IMR-90 (cell line): ENCODE measurements around the gene HIVEP3. TPM values are rescaled to one million over a fixed set of nuclear protein-coding genes. Genes with fewer than 3 reads are reported as not detected.

Experiments used
- ATAC-seq: fragments of 200-7000 bp; cut with Tn5 transposase; 2 replicates; pipeline ENCODE4 v1.9.1; 2020; ENCODE audit warnings: low read depth, mild to moderate bottlenecking, moderate library complexity
- BruUV-seq: library from RNA; stranded (reverse); fragments of 400-500 nt; replicated peaks from 2 replicates; lab custom pipeline; 2021; lab: Mats Ljungman, UMichigan
- CTCF ChIA-PET: fragments of 300-600 bp; formaldehyde crosslinking; extraction: SDS; loops from one replicate; lab custom pipeline; 2021; ENCODE audit warnings: antibody characterized with exemption; lab: Yijun Ruan, JAX
- POLR2A ChIA-PET: fragments of 300-600 bp; sonication (Branson Sonifier 250); formaldehyde crosslinking; loops from one replicate; lab custom pipeline; 2022; ENCODE audit warnings: antibody characterized with exemption; ENCODE audit not compliant: unreplicated experiment; lab: Charles Lee
- DNase-seq: peaks from one replicate; pipeline ENCODE4 v3.0.0; 2013
- H2AFZ ChIP-seq: replicated peaks from 2 replicates; pipeline ENCODE3; 2013; ENCODE audit warnings: low read length, mild to moderate bottlenecking; ENCODE audit not compliant: poor library complexity
- H2AK5ac ChIP-seq: 2 replicates; pipeline ENCODE4 v1.6.1; 2013; ENCODE audit warnings: low read depth, low read length, inconsistent platforms
- H2AK9ac ChIP-seq: replicated peaks from 2 replicates; pipeline ENCODE3; 2013; ENCODE audit warnings: mild to moderate bottlenecking, low read depth, low read length, moderate library complexity; ENCODE audit not compliant: poor library complexity
- H2BK120ac ChIP-seq: 2 replicates; pipeline ENCODE4 v1.6.1; 2013; ENCODE audit warnings: low read depth, low read length, inconsistent platforms
- H2BK15ac ChIP-seq: 3 replicates; pipeline ENCODE4 v1.6.1; 2013; ENCODE audit warnings: low read depth, low read length, inconsistent platforms
- H2BK20ac ChIP-seq: 2 replicates; pipeline ENCODE4 v1.6.1; 2013; ENCODE audit warnings: low read depth, mild to moderate bottlenecking, inconsistent platforms, low read length, moderate library complexity
- H2BK5ac ChIP-seq: 2 replicates; pipeline ENCODE4 v1.6.1; 2013; ENCODE audit warnings: mild to moderate bottlenecking, low read depth, low read length, inconsistent platforms; ENCODE audit not compliant: poor library complexity, severe bottlenecking
- H3K14ac ChIP-seq: replicated peaks from 2 replicates; pipeline ENCODE4 v1.6.1; 2013; ENCODE audit warnings: low read depth, low read length, inconsistent platforms
- H3K18ac ChIP-seq: 2 replicates; pipeline ENCODE4 v1.6.1; 2013; ENCODE audit warnings: low read depth, low read length, control low read depth
- H3K23ac ChIP-seq: 2 replicates; pipeline ENCODE4 v1.6.1; 2013; ENCODE audit warnings: low read depth, low read length, inconsistent platforms
- H3K27ac ChIP-seq: 2 replicates; pipeline ENCODE4 v1.5.1; 2013; ENCODE audit warnings: mild to moderate bottlenecking, control low read depth, low read length; ENCODE audit not compliant: insufficient read depth
- H3K27me3 ChIP-seq: 2 replicates; pipeline ENCODE4 v1.6.1; 2013; ENCODE audit warnings: low read length; ENCODE audit not compliant: control insufficient read depth, insufficient read depth
- H3K36me3 ChIP-seq: 2 replicates; pipeline ENCODE4 v1.6.1; 2013; ENCODE audit warnings: low read length, mixed read lengths; ENCODE audit not compliant: control insufficient read depth, insufficient read depth
- H3K4ac ChIP-seq: 2 replicates; pipeline ENCODE4 v1.6.1; 2013; ENCODE audit warnings: low read depth, low read length, inconsistent platforms
- H3K4me1 ChIP-seq: 2 replicates; pipeline ENCODE4 v1.6.1; 2013; ENCODE audit warnings: low read length, mixed read lengths; ENCODE audit not compliant: control insufficient read depth, insufficient read depth
- H3K4me2 ChIP-seq: 2 replicates; pipeline ENCODE4 v1.6.1; 2013; ENCODE audit warnings: low read depth, mild to moderate bottlenecking, control low read depth, low read length, moderate library complexity
- H3K4me3 ChIP-seq: 2 replicates; pipeline ENCODE4 v1.5.1; 2013; ENCODE audit warnings: low read depth, mild to moderate bottlenecking, control low read depth, low read length, moderate library complexity; ENCODE audit not compliant: insufficient read depth
- H3K56ac ChIP-seq: 2 replicates; pipeline ENCODE4 v1.6.1; 2013; ENCODE audit warnings: low read length, inconsistent platforms; ENCODE audit not compliant: insufficient read depth; ENCODE audit errors: extremely low read depth
- H3K79me1 ChIP-seq, 2 experiments: 2 replicates each; pipeline ENCODE4 v1.6.1; 2013; ENCODE audit warnings: low read length in 2 of 2, inconsistent platforms in 1 of 2, low read depth in 1 of 2
- H3K9ac ChIP-seq: 2 replicates; pipeline ENCODE4 v1.6.1; 2013; ENCODE audit warnings: low read depth, low read length, control low read depth
- H3K9me1 ChIP-seq: 2 replicates; pipeline ENCODE4 v1.6.1; 2013; ENCODE audit warnings: low read length, inconsistent platforms; ENCODE audit not compliant: insufficient read depth
- H3K9me3 ChIP-seq: 2 replicates; pipeline ENCODE4 v1.6.1; 2013; ENCODE audit warnings: low read length; ENCODE audit not compliant: control insufficient read depth, insufficient read depth
- H4K20me1 ChIP-seq: 2 replicates; pipeline ENCODE4 v1.6.1; 2013; ENCODE audit warnings: low read length, inconsistent platforms; ENCODE audit not compliant: insufficient read depth
- H4K5ac ChIP-seq: 2 replicates; pipeline ENCODE4 v1.6.1; 2013; ENCODE audit warnings: mild to moderate bottlenecking, low read depth, low read length, control low read depth
- H4K8ac ChIP-seq, 2 experiments: 2 replicates each; pipeline ENCODE4 v1.6.1; 2013; ENCODE audit warnings: low read depth in 2 of 2, low read length in 2 of 2, control low read depth in 1 of 2, inconsistent platforms in 1 of 2
- H4K91ac ChIP-seq: 2 replicates; pipeline ENCODE4 v1.6.1; 2013; ENCODE audit warnings: low read depth, low read length, inconsistent platforms; ENCODE audit not compliant: insufficient read depth
- BHLHE40 ChIP-seq: fragments of 150-350 bp; IDR thresholded peaks from 2 replicates; pipeline ENCODE4 v1.6.1; 2016; ENCODE audit warnings: mild to moderate bottlenecking, low read depth, low read length
- CEBPB ChIP-seq: IDR thresholded peaks from 2 replicates; pipeline ENCODE4 v1.6.1; 2012; ENCODE audit warnings: low read depth, low read length, improper control_type of control experiment
- ELK1 ChIP-seq: fragments of 150-350 bp; IDR thresholded peaks from 2 replicates; pipeline ENCODE4 v1.6.1; 2016; ENCODE audit warnings: low read depth, mild to moderate bottlenecking, low read length, moderate library complexity, borderline replicate concordance
- FOS ChIP-seq: fragments of 150-350 bp; IDR thresholded peaks from 2 replicates; pipeline ENCODE4 v1.6.1; 2016; ENCODE audit warnings: low read depth, low read length
- MAFK ChIP-seq: IDR thresholded peaks from 2 replicates; pipeline ENCODE4 v1.6.1; 2012; ENCODE audit warnings: low read depth, low read length, improper control_type of control experiment
- MXI1 ChIP-seq: IDR thresholded peaks from 2 replicates; pipeline ENCODE4 v1.6.1; 2012; ENCODE audit warnings: low read depth, mild to moderate bottlenecking, low read length, moderate library complexity, borderline replicate concordance
- NFE2L2 ChIP-seq: fragments of 150-350 bp; IDR thresholded peaks from 2 replicates; pipeline ENCODE4 v1.6.1; 2016; ENCODE audit warnings: low read depth, mild to moderate bottlenecking, low read length
- POLR2A ChIP-seq: IDR thresholded peaks from 2 replicates; pipeline ENCODE4 v1.6.1; 2012; ENCODE audit warnings: mild to moderate bottlenecking, low read depth, low read length
- RCOR1 ChIP-seq: IDR thresholded peaks from 2 replicates; pipeline ENCODE4 v1.6.1; 2012; ENCODE audit warnings: mild to moderate bottlenecking, low read length, improper control_type of control experiment; ENCODE audit not compliant: insufficient replicate concordance
- SMC3 ChIP-seq: fragments of 150-350 bp; IDR thresholded peaks from 2 replicates; pipeline ENCODE4 v1.6.1; 2016; ENCODE audit warnings: low read depth, mild to moderate bottlenecking, antibody characterized with exemption, low read length, moderate library complexity
- USF2 ChIP-seq: fragments of 150-350 bp; IDR thresholded peaks from 2 replicates; pipeline ENCODE4 v1.6.1; 2017; ENCODE audit warnings: mild to moderate bottlenecking, antibody characterized with exemption, low read length, low read depth
- WGBS, 2 experiments: methylation state at CpG; one replicate each; pipeline versions ENCODE4 v1.1.5 to v1.1.7; 2013; ENCODE audit warnings: missing lambda C conversion rate in 2 of 2; ENCODE audit not compliant: insufficient read length in 1 of 2; ENCODE audit errors: extremely low coverage in 2 of 2; 5-methylcytosine and 5-hydroxymethylcytosine counted together
- dilution Hi-C: fragments of 300-500 bp; cut with HindIII; formaldehyde crosslinking; loops from one replicate; pipeline ENCODE4 v1.14.3; 2018; ENCODE audit warnings: low sequenced_read_pairs; ENCODE audit not compliant: unreplicated experiment
- in situ Hi-C: fragments of 300-500 bp; cut with MboI; formaldehyde crosslinking; loops from 3 replicates; pipeline ENCODE4 v1.14.3; 2019; ENCODE audit warnings: low sequenced_read_pairs, inconsistent platforms, mixed read lengths
- intact Hi-C: fragments of 100-400 bp; cut with micrococcal nuclease; formaldehyde crosslinking; loops from 2 replicates; pipeline ENCODE4 v1.10.0; 2022
- polyA plus RNA-seq, 3 experiments: library from polyadenylated mRNA; depleted of rRNA; stranded (reverse); fragments of >200 nt; gene quantifications; 2 replicates each; pipeline ENCODE4 v1.2.3, GENCODE V29; 2012; ENCODE audit warnings: low replicate concordance in 1 of 3
- total RNA-seq: library from RNA; depleted of rRNA; stranded (reverse); fragments of >200 nt; gene quantifications from 2 replicates; pipeline ENCODE4 v1.2.3, GENCODE V29; 2012

Gene HIVEP3
- total and polyA plus RNA-seq, 2 of the 4 experiments (the other 2 are of a cell fraction): 1.4 to 4.0 TPM

GRCh38 chr1:41719128-41719527 is 199.6 kb downstream of the HIVEP3 start:
- no peak overlapping the region for H3K18ac ChIP-seq
- ATAC-seq (no peak), DNase-seq (no peak)
- H3K4me3 ChIP-seq: no peak overlapping the region
- in situ Hi-C loops (no loop called here), dilution Hi-C loops (no loop called here), intact Hi-C loops (no loop called here)
- H4K5ac ChIP-seq: no peak overlapping the region
- no peak overlapping the region for H2BK120ac ChIP-seq
- no peak overlapping the region for H3K56ac ChIP-seq
- H3K4me2 ChIP-seq: no peak overlapping the region
- H2AK5ac ChIP-seq: peak overlapping the region; percentile 44; the same call in 1 of the 2 replicates
- no peaks in the 10 kb centered on the region for H3K9me3 ChIP-seq
- H3K9me1 ChIP-seq: no peaks in the 10 kb centered on the region; the same call in 1 of the 2 replicates
- no peak overlapping the region for H4K91ac ChIP-seq
- H3K23ac ChIP-seq: no peak overlapping the region
- H3K27ac ChIP-seq: no peak overlapping the region
- no peaks in the 10 kb centered on the region for H3K27me3 ChIP-seq
- WGBS, 2 experiments: no CpG with 5 or more reads among the region's 1 CpG
- H4K8ac ChIP-seq: no peak overlapping the region
- H3K9ac ChIP-seq: no peak overlapping the region
- no peak overlapping the region for H2AFZ ChIP-seq
- ChIA-PET CTCF (no interaction called here), POLR2A (no interaction called here)
- H2BK15ac ChIP-seq: no peak overlapping the region
- H3K4me1 ChIP-seq: peaks cover 14% of the 10 kb centered on the region
- H3K4ac ChIP-seq: no peak overlapping the region
- TF ChIP-seq USF2: no peak
- TF ChIP-seq NFE2L2: no peak
- TF ChIP-seq RCOR1: no peak
- no peak for TF ChIP-seq FOS
- no peak for TF ChIP-seq MXI1
- TF ChIP-seq BHLHE40: no peak
- TF ChIP-seq CEBPB: no peak
- TF ChIP-seq MAFK: no peak
- no peak for TF ChIP-seq SMC3
- TF ChIP-seq ELK1: no peak
- TF ChIP-seq POLR2A: no peak
- peak overlapping the region; percentile 37; the same call in 1 of the 2 replicates for H2BK20ac ChIP-seq
- no peak overlapping the region for H2AK9ac ChIP-seq
- H3K36me3 ChIP-seq: no peaks in the 10 kb centered on the region
- no peaks in the 10 kb centered on the region for H3K79me1 ChIP-seq
- H3K14ac ChIP-seq: no peak overlapping the region
- H4K20me1 ChIP-seq: no peaks in the 10 kb centered on the region
- H2BK5ac ChIP-seq: no peak overlapping the region
- BruUV-seq: no TSS peak
